ENCODE results near the gene ENDOU. TPM values are rescaled to one million over a fixed set of nuclear protein-coding genes. Genes with fewer than 3 reads are reported as not detected.

The ENDOU gene
- total RNA-seq, 1 donor from 2014 or later, result not detected

DNA sequence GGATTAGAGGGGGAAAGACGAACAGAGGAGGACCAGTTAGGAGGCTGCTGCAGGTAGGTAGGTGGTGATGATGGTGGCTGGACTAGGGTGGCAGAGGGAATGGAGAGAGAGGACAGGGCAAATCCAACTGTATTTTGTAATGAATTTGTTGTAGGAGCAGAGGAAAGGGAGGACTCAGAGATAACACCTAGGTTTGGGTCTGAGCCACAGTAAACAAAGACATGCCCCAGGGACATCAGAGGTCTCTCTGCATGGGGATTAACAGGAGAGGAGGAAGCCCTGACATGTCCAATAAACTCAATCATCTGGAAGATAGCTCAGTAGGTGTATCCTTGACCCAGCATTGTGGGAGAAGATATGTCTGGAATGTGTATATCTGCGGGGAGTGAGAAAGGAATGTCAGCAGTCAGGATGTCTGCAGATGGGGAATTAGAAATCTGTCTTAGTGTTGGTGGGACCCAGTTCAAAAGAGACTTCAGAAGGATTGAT, 43.1 kb upstream of the ENDOU start:
- TF ChIP-seq, protein P1, sequence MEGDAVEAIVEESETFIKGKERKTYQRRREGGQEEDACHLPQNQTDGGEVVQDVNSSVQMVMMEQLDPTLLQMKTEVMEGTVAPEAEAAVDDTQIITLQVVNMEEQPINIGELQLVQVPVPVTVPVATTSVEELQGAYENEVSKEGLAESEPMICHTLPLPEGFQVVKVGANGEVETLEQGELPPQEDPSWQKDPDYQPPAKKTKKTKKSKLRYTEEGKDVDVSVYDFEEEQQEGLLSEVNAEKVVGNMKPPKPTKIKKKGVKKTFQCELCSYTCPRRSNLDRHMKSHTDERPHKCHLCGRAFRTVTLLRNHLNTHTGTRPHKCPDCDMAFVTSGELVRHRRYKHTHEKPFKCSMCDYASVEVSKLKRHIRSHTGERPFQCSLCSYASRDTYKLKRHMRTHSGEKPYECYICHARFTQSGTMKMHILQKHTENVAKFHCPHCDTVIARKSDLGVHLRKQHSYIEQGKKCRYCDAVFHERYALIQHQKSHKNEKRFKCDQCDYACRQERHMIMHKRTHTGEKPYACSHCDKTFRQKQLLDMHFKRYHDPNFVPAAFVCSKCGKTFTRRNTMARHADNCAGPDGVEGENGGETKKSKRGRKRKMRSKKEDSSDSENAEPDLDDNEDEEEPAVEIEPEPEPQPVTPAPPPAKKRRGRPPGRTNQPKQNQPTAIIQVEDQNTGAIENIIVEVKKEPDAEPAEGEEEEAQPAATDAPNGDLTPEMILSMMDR (conservative IDR thresholded peaks at IDR 0.05), result no peak
- no peak overlapping the region for H3K4me3 Mint-ChIP-seq
- no peaks in the 10 kb centered on the region for H3K9me3 Mint-ChIP-seq
- H3K27ac Mint-ChIP-seq (ENCODE audit: unreplicated experiment), result no peak overlapping the region
- peaks cover 7% of the 10 kb centered on the region for H3K4me1 Mint-ChIP-seq
- no peak for DNase-seq (ENCODE audit: low read depth, low spot score)
- H3K36me3 Mint-ChIP-seq (ENCODE audit: low read depth), result no peaks in the 10 kb centered on the region
- peaks cover 11% of the 10 kb centered on the region for H3K27me3 Mint-ChIP-seq (ENCODE audit: low read depth)

DNA sequence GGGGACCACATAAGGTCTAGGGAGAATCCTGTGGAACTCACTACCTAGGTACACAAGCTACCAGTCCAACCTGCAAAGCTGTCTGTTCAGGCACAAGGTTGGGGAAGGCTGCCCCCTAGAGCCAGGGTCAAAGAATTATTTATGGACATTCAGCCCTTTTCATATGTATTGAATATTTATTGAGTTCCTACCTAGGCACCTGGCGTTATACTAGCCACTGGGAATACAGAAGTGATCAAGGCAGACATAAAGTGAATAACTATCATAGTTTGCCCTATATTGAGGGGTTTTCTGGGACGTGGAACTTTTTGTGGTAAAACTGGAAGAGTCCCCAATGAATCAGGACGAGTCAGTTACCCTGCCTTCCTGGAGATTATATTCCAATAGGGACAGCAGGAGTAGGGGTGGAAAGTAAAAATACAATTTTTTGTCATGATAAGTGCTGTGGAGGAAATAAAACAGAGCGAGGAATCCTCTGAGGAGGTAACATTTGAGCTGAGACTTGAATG, 42.0 kb upstream of the ENDOU start:
- DNase-seq (ENCODE audit: low read depth, low spot score), result no peak
- peak overlapping the region; percentile 58 for H3K4me3 Mint-ChIP-seq
- H3K27me3 Mint-ChIP-seq (ENCODE audit: low read depth), result peaks cover 7% of the 10 kb centered on the region
- H3K4me1 Mint-ChIP-seq, result peaks cover 2% of the 10 kb centered on the region
- no peaks in the 10 kb centered on the region for H3K9me3 Mint-ChIP-seq
- H3K27ac Mint-ChIP-seq (ENCODE audit: unreplicated experiment), result no peak overlapping the region
- no peaks in the 10 kb centered on the region for H3K36me3 Mint-ChIP-seq (ENCODE audit: low read depth)
- TF ChIP-seq, protein P1 (conservative IDR thresholded peaks at IDR 0.05), result peak; percentile 58

DNA sequence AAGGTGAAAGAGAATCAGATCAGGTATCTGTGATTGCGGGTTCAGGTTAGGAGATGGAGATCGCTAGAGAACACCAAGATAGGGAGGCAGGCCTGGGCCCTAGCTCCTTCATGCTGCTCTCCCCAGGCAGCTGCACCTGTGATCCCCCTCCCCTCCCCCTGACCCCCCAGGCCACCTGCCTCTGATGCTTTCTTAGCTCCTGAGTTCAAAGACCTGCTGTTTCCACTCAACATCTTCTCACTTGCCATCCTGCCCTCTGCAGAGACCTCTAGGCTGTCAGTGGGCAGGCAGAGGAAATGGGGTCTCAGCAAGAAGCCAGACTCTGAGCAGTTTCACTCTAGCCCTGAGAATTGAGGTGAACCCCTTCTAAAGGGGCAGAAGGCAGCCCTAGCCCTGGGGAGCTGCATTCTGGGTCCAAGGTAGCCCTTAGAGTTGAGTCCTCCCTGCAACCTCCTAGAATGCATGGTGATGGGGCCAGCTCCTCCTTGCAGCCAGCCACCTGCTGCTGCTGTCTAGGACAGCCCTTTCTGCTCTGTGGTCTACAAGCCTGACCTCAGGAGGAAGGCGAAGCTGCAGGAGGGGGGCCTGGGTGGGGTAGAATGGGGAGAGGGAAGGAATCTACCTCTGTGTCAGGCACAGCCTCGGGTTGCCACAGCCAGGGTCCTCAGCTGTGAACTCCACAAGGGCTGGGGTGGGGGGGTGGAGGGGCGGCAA, 41.4 kb upstream of the ENDOU start:
- Mint-ChIP-seq H3K9me3 (no peaks in the 10 kb centered on the region), H3K27me3 (ENCODE audit: low read depth) (peaks cover 4% of the 10 kb centered on the region), H3K4me3 (no peak overlapping the region), H3K27ac (ENCODE audit: unreplicated experiment) (no peak overlapping the region), H3K36me3 (ENCODE audit: low read depth) (no peaks in the 10 kb centered on the region), H3K4me1 (no peaks in the 10 kb centered on the region)
- TF ChIP-seq, protein P1 (conservative IDR thresholded peaks at IDR 0.05), result no peak
- no peak for DNase-seq (ENCODE audit: low read depth, low spot score)

DNA sequence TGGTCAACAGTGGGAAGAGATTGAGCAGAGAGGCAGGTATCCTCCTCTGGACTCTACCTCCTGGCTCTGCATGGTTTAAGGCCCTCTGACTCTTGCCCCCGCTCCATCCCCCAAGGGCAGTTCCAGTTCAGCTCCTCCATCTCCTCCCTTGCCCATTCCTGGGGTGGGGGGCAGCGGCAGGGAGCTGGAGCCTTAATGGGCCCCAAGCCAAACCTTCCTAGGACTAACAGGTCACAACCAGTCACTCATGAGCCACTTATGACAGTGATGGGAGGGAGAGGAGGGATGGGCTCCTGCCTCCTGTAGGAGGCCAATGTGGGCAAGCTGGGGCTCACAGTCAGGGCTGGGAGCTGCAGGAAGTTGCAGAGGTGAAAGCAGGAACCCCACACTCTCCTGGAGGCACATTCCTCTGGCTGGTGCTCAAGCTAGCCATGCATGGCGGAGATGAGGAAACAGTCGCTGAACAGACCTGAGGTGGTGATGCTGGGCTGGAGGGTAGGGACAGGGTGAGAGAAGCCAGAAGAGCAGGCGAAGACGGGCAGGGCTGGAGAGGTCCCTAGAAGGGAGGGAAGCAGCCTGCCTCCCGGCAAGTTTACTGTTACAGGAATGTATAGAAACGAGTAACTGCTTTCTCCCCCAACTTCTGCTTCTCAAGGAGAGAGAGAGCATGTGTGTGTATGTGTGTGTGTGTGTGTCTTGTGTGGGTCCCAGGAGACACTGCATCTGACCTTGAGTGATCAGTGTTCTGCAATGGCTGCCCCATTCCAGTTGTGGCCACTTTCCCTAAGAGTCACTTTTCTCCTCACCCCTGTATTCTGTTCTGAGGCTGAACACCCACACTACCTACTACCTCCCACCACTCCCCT, 38.4 kb upstream of the ENDOU start:
- Mint-ChIP-seq H3K27me3 (ENCODE audit: low read depth) (peaks cover 8% of the 10 kb centered on the region), H3K4me3 (no peak overlapping the region), H3K36me3 (ENCODE audit: low read depth) (no peaks in the 10 kb centered on the region), H3K27ac (ENCODE audit: unreplicated experiment) (no peak overlapping the region), H3K4me1 (no peaks in the 10 kb centered on the region), H3K9me3 (no peaks in the 10 kb centered on the region)
- TF ChIP-seq, protein P1 (conservative IDR thresholded peaks at IDR 0.05), result no peak
- DNase-seq (ENCODE audit: low read depth, low spot score), result no peak

DNA sequence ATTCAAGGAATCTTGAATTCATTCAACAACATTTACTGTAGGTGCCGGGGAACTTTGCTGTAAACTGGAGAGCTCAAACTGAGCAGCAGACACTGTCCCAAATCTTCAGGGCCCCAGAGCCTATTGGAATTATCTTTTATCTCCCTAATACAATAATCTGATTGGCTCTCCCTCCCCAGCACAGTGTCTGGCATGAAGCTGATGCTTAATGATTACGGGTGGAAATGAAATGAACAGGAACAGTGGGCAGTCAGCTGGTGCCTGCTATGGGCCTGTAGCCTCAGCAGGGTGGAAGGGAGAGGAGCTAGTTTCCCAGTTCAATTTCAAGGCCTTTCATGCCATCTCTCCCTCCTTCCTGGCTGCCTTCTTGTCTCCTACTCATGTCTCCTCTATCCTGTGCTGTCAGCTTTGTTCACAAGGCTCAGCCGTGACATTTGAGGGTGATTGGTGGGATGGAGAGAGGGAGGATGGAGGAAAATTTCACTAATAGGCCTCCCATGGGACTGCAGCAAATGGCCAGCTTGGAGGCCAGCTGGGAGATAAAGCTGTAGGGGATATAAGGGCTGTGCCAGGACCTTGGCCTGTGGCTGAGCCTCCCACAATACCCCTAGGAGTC, 37.7 kb upstream of the ENDOU start:
- H3K36me3 Mint-ChIP-seq (ENCODE audit: low read depth), result no peaks in the 10 kb centered on the region

More for the DNA sequence above, 37.7 kb upstream of the ENDOU start:
- H3K27me3 Mint-ChIP-seq (ENCODE audit: low read depth), result peaks cover 10% of the 10 kb centered on the region
- DNase-seq (ENCODE audit: low read depth, low spot score), result no peak
- H3K27ac Mint-ChIP-seq (ENCODE audit: unreplicated experiment), result no peak overlapping the region
- TF ChIP-seq, protein P1 (conservative IDR thresholded peaks at IDR 0.05), result no peak
- no peaks in the 10 kb centered on the region for H3K4me1 Mint-ChIP-seq
- no peak overlapping the region for H3K4me3 Mint-ChIP-seq
- H3K9me3 Mint-ChIP-seq, result no peaks in the 10 kb centered on the region
